Right kidney (tissue), 9 donors: Measurements from ENCODE around the gene ADAMTS3.

Experiments used
- DNase-seq: peaks from one replicate; pipeline ENCODE4 v3.0.0-alpha.2; 2016
- long read RNA-seq, 8 donors: transcript quantifications; one replicate each; lab custom pipeline, GENCODE V29; 2026

Gene ADAMTS3
- long read RNA-seq, donor 1: 0 reads
- long read RNA-seq, donor 2: 0 reads
- long read RNA-seq, donor 3, partial matches to known transcripts: 5 of 5 reads
- long read RNA-seq, donor 3, other reads (novel, unspliced or antisense): 0 of 5 reads
- long read RNA-seq, donor 4, full-length matches to known transcripts: 1 of 1 reads
- long read RNA-seq, donor 4, partial matches to known transcripts: 0 of 1 reads
- long read RNA-seq, donor 4, other reads (novel, unspliced or antisense): 0 of 1 reads
- long read RNA-seq, donor 5: 0 reads
- long read RNA-seq, donor 6: 0 reads
- long read RNA-seq, donor 7: 0 reads
- long read RNA-seq, donor 8: 0 reads

GRCh38 chr4:72568959-72569718, at the start of gene ADAMTS3:
ADAMTS3 (minus strand) TSS chr4:72569221; CDS start chr4:72568762, 459 bp downstream.
- DNase-seq: peak; percentile 92

- DNase-seq: no peak
These were observed 44.9 kb upstream of the ADAMTS3 start for GRCh38 chr4:72613959-72614358.

GRCh38 chr4:72606751-72607150, 37.7 kb upstream of the ADAMTS3 start:
- DNase-seq: no peak

GRCh38 chr4:72604324-72604723, 35.3 kb upstream of the ADAMTS3 start:
- DNase-seq: no peak

GRCh38 chr4:72602396-72603376, 33.7 kb upstream of the ADAMTS3 start:
- DNase-seq: no peak

- DNase-seq: no peak
These were observed 22.8 kb upstream of the ADAMTS3 start for GRCh38 chr4:72591547-72592454.

- DNase-seq: no peak
These were observed 18.3 kb upstream of the ADAMTS3 start for GRCh38 chr4:72587334-72587733.

GRCh38 chr4:72582853-72583252, 13.8 kb upstream of the ADAMTS3 start:
- no peak for DNase-seq

- no peak for DNase-seq
These were observed 8.2 kb upstream of the ADAMTS3 start for GRCh38 chr4:72577211-72577610.

- no peak for DNase-seq
These were observed 2.3 kb upstream of the ADAMTS3 start for GRCh38 chr4:72571337-72571736.

- DNase-seq: no peak
These were observed 756 bp upstream of the ADAMTS3 start for GRCh38 chr4:72569719-72570235.

GRCh38 chr4:72567821-72568675, 973 bp downstream of the ADAMTS3 start:
- DNase-seq: peak; percentile 86

GRCh38 chr4:72567036-72567435, 2.0 kb downstream of the ADAMTS3 start:
- no peak for DNase-seq

- DNase-seq: no peak
These were observed 2.5 kb downstream of the ADAMTS3 start for GRCh38 chr4:72566464-72566972.

- DNase-seq: no peak
These were observed 4.2 kb downstream of the ADAMTS3 start for GRCh38 chr4:72564789-72565188.

GRCh38 chr4:72564184-72564583, 4.8 kb downstream of the ADAMTS3 start:
- DNase-seq: no peak

GRCh38 chr4:72558655-72559054, 10.4 kb downstream of the ADAMTS3 start:
- no peak for DNase-seq

GRCh38 chr4:72557021-72557420, 12.0 kb downstream of the ADAMTS3 start:
- peak; percentile 6 for DNase-seq

- no peak for DNase-seq
These were observed 13.6 kb downstream of the ADAMTS3 start for GRCh38 chr4:72555377-72555831.
